ENCODE results near the gene SIVA1. TPM values are rescaled to one million over a fixed set of nuclear protein-coding genes. Genes with fewer than 3 reads are reported as not detected.

The SIVA1 gene, protein sequence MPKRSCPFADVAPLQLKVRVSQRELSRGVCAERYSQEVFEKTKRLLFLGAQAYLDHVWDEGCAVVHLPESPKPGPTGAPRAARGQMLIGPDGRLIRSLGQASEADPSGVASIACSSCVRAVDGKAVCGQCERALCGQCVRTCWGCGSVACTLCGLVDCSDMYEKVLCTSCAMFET
- 99.3 and 105 TPM in 2 replicates for total RNA-seq (2022)
- Bru-seq, nascent RNA, result percentile 81 among the genes with signal in this experiment
- percentile 80 among the genes with signal in this experiment for BruChase-seq, experiment 1, labeled RNA remaining after a 2-hour chase
- BruChase-seq, experiment 2, labeled RNA remaining after a 6-hour chase, result percentile 81 among the genes with signal in this experiment
- long read RNA-seq, transcript SIVA1-201 (4 exons, 802 nt), result major isoform, 124 of 149 reads
- long read RNA-seq, partial matches to known transcripts, result 1 of 149 reads
- long read RNA-seq, other reads (novel, unspliced or antisense), result 19 of 149 reads

GRCh38 chr14:104752735-104753527 is at the start of gene SIVA1:
Gene SIVA1 (plus strand): TSS chr14:104753147. CDS start chr14:104753202, 55 bp downstream.
- Mint-ChIP-seq H3K36me3 (ENCODE audit: insufficient read depth, unreplicated experiment) (peaks cover 50% of the 10 kb centered on the region), H3K9me3 (ENCODE audit: unreplicated experiment) (no peaks in the 10 kb centered on the region), H3K27ac (ENCODE audit: unreplicated experiment) (peak within 1 kb of the TSS; percentile 93), H3K4me1 (ENCODE audit: low read depth, unreplicated experiment) (peaks cover 19% of the 10 kb centered on the region), H3K4me3 (ENCODE audit: unreplicated experiment) (peak within 1 kb of the TSS; percentile 90), H3K27me3 (ENCODE audit: insufficient read depth, unreplicated experiment) (no peaks in the 10 kb centered on the region)
- no peaks in the 10 kb centered on the region for H3K27me3 ChIP-seq (replicated peaks; ENCODE audit: control insufficient read depth, insufficient read depth, low read length)
- ChIA-PET CTCF (interaction anchor here (0.6 to 1.8 kb wide), 13 partner anchors 10 to 728 kb away, joined by 3 to 26 read pairs (median 4); partner anchors contain the start of gene CEP170B), POLR2A (interaction anchor here (1.0 to 2.1 kb wide), 12 partner anchors 14 to 268 kb away, joined by 3 to 14 read pairs (median 5); partner anchors contain the start of genes CDCA4 and CEP170B)
- H3K9me3 ChIP-seq, result no peaks in the 10 kb centered on the region
- TF ChIP-seq CTCF (IDR thresholded peaks at IDR 0.05; ENCODE audit: insufficient read depth in 1 of 2, low read depth in 1 of 2, low read length in 1 of 2, severe bottlenecking in 1 of 2, unreplicated experiment in 1 of 2), result no peak
- DNase-seq, result peak; percentile 99
- no TSS peak for BruUV-seq (replicated peaks)
- peaks cover 3% of the 10 kb centered on the region; the same call in 1 of the 2 replicates for H3K36me3 ChIP-seq (ENCODE audit: control insufficient read depth, insufficient read depth, low read length)
- peak within 1 kb of the TSS; percentile 83 for H3K4me3 ChIP-seq (ENCODE audit: low read depth, low read length)
- intact Hi-C loops (cut with micrococcal nuclease; ENCODE audit: unreplicated experiment), result loop anchor here (2.0 kb wide), 2 partner anchors 14 to 64 kb away; partner anchors contain the start of gene INF2
- H3K4me1 ChIP-seq, result peaks cover 32% of the 10 kb centered on the region

DNA sequence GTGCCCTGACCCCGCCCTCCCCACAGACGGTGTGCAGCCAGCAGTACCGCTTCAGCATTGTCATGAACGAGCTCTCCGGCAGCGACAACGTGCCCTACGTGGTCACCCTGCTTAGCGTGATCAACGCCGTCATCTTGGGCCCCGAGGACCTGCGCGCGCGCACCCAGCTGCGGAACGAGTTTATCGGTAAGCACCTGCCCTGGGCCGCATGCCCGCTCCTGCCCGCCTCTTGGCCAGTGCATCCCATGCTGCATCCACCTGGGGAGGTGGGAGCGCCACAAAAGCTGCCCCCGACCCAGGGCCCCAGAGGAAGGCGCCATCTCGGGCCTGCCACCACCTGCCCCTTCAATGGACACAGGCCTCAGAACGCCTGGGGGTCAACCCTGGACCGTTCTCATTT is 49.7 kb upstream of the SIVA1 start:
- intact Hi-C loops (cut with micrococcal nuclease; ENCODE audit: unreplicated experiment), result no loop called here
- no peak overlapping the region for H3K4me3 ChIP-seq (ENCODE audit: low read depth, low read length)
- Mint-ChIP-seq H3K4me1 (ENCODE audit: low read depth, unreplicated experiment) (no peaks in the 10 kb centered on the region), H3K27me3 (ENCODE audit: insufficient read depth, unreplicated experiment) (no peaks in the 10 kb centered on the region), H3K36me3 (ENCODE audit: insufficient read depth, unreplicated experiment) (peaks cover 72% of the 10 kb centered on the region), H3K27ac (ENCODE audit: unreplicated experiment) (no peak overlapping the region), H3K9me3 (ENCODE audit: unreplicated experiment) (no peaks in the 10 kb centered on the region), H3K4me3 (ENCODE audit: unreplicated experiment) (no peak overlapping the region)
- DNase-seq, result no peak
- no TSS peak for BruUV-seq (replicated peaks)
- no peaks in the 10 kb centered on the region for H3K27me3 ChIP-seq (replicated peaks; ENCODE audit: control insufficient read depth, insufficient read depth, low read length)
- H3K9me3 ChIP-seq, result no peaks in the 10 kb centered on the region
- H3K4me1 ChIP-seq, result no peaks in the 10 kb centered on the region; the same call in 1 of the 2 replicates
- TF ChIP-seq CTCF (IDR thresholded peaks at IDR 0.05; ENCODE audit: insufficient read depth in 1 of 2, low read depth in 1 of 2, low read length in 1 of 2, severe bottlenecking in 1 of 2, unreplicated experiment in 1 of 2), result no peak
- POLR2A ChIA-PET, result no interaction called here
- peaks cover 4% of the 10 kb centered on the region for H3K36me3 ChIP-seq (ENCODE audit: control insufficient read depth, insufficient read depth, low read length)
- CTCF ChIA-PET, result interaction anchor here (0.6 kb wide), 1 partner anchor 49 kb away, joined by 3 read pairs; no protein-coding TSS in a partner anchor

DNA sequence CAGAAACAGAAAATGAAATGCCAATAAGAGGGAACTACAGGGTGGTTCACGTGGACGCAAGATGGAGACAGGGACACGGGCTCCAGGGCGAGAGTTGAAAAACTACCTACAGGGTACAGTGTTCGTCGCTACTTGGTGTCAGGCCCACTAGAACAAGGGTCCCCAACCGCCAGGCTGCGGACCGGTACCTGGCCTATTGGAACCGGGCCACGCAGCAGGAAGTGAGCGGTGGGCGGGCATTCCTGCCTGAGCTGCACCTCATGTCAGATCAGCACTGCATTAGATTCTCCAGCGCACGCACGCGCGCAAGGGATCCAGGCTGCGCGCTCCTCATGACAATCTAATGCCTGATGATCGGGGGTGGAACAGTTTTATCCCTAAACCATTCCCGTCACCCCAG is 48.7 kb upstream of the SIVA1 start:
- TSS peak; percentile 51 for BruUV-seq (replicated peaks)
- Histone ChIP-seq H3K27me3 (replicated peaks; ENCODE audit: control insufficient read depth, insufficient read depth, low read length) (no peaks in the 10 kb centered on the region), H3K4me1 (no peaks in the 10 kb centered on the region), H3K9me3 (no peaks in the 10 kb centered on the region), H3K4me3 (ENCODE audit: low read depth, low read length) (no peak overlapping the region), H3K36me3 (ENCODE audit: control insufficient read depth, insufficient read depth, low read length) (peaks cover 4% of the 10 kb centered on the region)
- Mint-ChIP-seq H3K36me3 (ENCODE audit: insufficient read depth, unreplicated experiment) (peaks cover 72% of the 10 kb centered on the region), H3K27me3 (ENCODE audit: insufficient read depth, unreplicated experiment) (no peaks in the 10 kb centered on the region), H3K4me1 (ENCODE audit: low read depth, unreplicated experiment) (no peaks in the 10 kb centered on the region), H3K4me3 (ENCODE audit: unreplicated experiment) (no peak overlapping the region), H3K27ac (ENCODE audit: unreplicated experiment) (no peak overlapping the region), H3K9me3 (ENCODE audit: unreplicated experiment) (no peaks in the 10 kb centered on the region)
- no peak for TF ChIP-seq CTCF (IDR thresholded peaks at IDR 0.05; ENCODE audit: insufficient read depth in 1 of 2, low read depth in 1 of 2, low read length in 1 of 2, severe bottlenecking in 1 of 2, unreplicated experiment in 1 of 2)
- intact Hi-C loops (cut with micrococcal nuclease; ENCODE audit: unreplicated experiment), result no loop called here
- POLR2A ChIA-PET, result no interaction called here
- DNase-seq, result no peak
- CTCF ChIA-PET, result no interaction called here
